SK-N-SH (cell line): Measurements from ENCODE around the gene NRN1L.
"Not testable (repeated sequence)": the region's sequence is repeated elsewhere in the genome, so short reads cannot be mapped to it uniquely, and the experiment has no call there.

Experiments used
- JUND ChIP-seq: IDR thresholded peaks from 2 replicates; pipeline ENCODE4 v1.4.0; 2012
- NRF1 ChIP-seq: IDR thresholded peaks from 2 replicates; pipeline ENCODE4 v1.6.1; 2012; ENCODE audit warnings: low read depth, mild to moderate bottlenecking, low read length
- TAF1 ChIP-seq: IDR thresholded peaks from 2 replicates; pipeline ENCODE4 v1.6.1; 2012; ENCODE audit warnings: low read depth, mild to moderate bottlenecking, low read length, moderate library complexity, borderline replicate concordance
- TF ChIP-seq, protein P1 (sequence below): fragments of 200-600 bp; sonication (generic); IDR thresholded peaks from 2 replicates; pipeline ENCODE4 v1.6.1; 2017; ENCODE audit warnings: antibody characterized with exemption, mild to moderate bottlenecking, moderate library complexity

GRCh38 chr16:67864044-67864443, 20.6 kb upstream of the NRN1L start:
- not testable (repeated sequence) for TF ChIP-seq NRF1, JUND, TAF1
- TF ChIP-seq, protein P1, sequence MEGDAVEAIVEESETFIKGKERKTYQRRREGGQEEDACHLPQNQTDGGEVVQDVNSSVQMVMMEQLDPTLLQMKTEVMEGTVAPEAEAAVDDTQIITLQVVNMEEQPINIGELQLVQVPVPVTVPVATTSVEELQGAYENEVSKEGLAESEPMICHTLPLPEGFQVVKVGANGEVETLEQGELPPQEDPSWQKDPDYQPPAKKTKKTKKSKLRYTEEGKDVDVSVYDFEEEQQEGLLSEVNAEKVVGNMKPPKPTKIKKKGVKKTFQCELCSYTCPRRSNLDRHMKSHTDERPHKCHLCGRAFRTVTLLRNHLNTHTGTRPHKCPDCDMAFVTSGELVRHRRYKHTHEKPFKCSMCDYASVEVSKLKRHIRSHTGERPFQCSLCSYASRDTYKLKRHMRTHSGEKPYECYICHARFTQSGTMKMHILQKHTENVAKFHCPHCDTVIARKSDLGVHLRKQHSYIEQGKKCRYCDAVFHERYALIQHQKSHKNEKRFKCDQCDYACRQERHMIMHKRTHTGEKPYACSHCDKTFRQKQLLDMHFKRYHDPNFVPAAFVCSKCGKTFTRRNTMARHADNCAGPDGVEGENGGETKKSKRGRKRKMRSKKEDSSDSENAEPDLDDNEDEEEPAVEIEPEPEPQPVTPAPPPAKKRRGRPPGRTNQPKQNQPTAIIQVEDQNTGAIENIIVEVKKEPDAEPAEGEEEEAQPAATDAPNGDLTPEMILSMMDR, result not testable (repeated sequence)
